ENCODE results near the gene KIF1A.

- TF ChIP-seq POLR2AphosphoS5 (IDR thresholded peaks at IDR 0.05; ENCODE audit: low read depth, low read length) (no peak), REST (IDR thresholded peaks at IDR 0.05; ENCODE audit: insufficient read depth in 1 of 2, low read depth in 2 of 2, low read length in 2 of 2) (no peak), TAF1 (IDR thresholded peaks at IDR 0.05; ENCODE audit: borderline replicate concordance, insufficient read depth, low read length) (no peak), SIN3A (IDR thresholded peaks at IDR 0.05; ENCODE audit: borderline replicate concordance, insufficient read depth, low read length) (no peak), FOXP2 (optimal IDR thresholded peaks at IDR 0.05; ENCODE audit: borderline replicate concordance, extremely low read depth, extremely low read length, insufficient read depth) (no peak)
These were observed 118.8 kb downstream of the KIF1A start for GRCh38 chr2:240701091-240701735.
